Urinary bladder (tissue), 4 donors: ENCODE data around the gene SLC24A4. TPM values are rescaled to one million over a fixed set of nuclear protein-coding genes. Genes with fewer than 3 reads are reported as not detected.

Experiments used
- DNase-seq: peaks from one replicate; pipeline ENCODE4 v3.0.0-alpha.2; 2015; ENCODE audit errors: extremely low spot score
- H3K27ac ChIP-seq: one replicate; pipeline ENCODE4 v1.5.1; 2013; ENCODE audit warnings: low read depth, mild to moderate bottlenecking, moderate library complexity
- H3K36me3 ChIP-seq: one replicate; pipeline ENCODE4 v1.6.1; 2013; ENCODE audit warnings: mild to moderate bottlenecking, moderate library complexity; ENCODE audit not compliant: insufficient read depth
- H3K4me1 ChIP-seq: one replicate; pipeline ENCODE4 v1.6.1; 2013; ENCODE audit warnings: mild to moderate bottlenecking, moderate library complexity; ENCODE audit not compliant: insufficient read depth
- H3K4me3 ChIP-seq: one replicate; pipeline ENCODE4 v1.5.1; 2013; ENCODE audit warnings: low read depth, low read length
- WGBS: extraction: QIAGEN DNeasy Blood & Tissue Kit; methylation state at CpG from one replicate; pipeline ENCODE4 v1.1.7; 2013; 5-methylcytosine and 5-hydroxymethylcytosine counted together
- polyA plus RNA-seq: library from polyadenylated mRNA; stranded (reverse); fragments of 200-250 nt; gene quantifications from one replicate; pipeline ENCODE4 v1.2.3, GENCODE V29; 2013
- total RNA-seq: library from RNA; depleted of rRNA; stranded (reverse); fragments of >200 nt; gene quantifications from one replicate; pipeline ENCODE4 v1.2.3, GENCODE V29; 2014
- donor health status: healthy with polysubstance abuse.
- donor health status: healthy.

The SLC24A4 gene
- total and polyA plus RNA-seq, 2 donors: 0.18 to 0.85 TPM

GRCh38 chr14:92435154-92435553 is 112.2 kb downstream of the SLC24A4 start:
- DNase-seq: no peak
- H3K36me3 ChIP-seq: no peaks in the 10 kb centered on the region
- H3K4me1 ChIP-seq: no peaks in the 10 kb centered on the region
- H3K27ac ChIP-seq: no peak overlapping the region
- H3K4me3 ChIP-seq: no peak overlapping the region

DNA sequence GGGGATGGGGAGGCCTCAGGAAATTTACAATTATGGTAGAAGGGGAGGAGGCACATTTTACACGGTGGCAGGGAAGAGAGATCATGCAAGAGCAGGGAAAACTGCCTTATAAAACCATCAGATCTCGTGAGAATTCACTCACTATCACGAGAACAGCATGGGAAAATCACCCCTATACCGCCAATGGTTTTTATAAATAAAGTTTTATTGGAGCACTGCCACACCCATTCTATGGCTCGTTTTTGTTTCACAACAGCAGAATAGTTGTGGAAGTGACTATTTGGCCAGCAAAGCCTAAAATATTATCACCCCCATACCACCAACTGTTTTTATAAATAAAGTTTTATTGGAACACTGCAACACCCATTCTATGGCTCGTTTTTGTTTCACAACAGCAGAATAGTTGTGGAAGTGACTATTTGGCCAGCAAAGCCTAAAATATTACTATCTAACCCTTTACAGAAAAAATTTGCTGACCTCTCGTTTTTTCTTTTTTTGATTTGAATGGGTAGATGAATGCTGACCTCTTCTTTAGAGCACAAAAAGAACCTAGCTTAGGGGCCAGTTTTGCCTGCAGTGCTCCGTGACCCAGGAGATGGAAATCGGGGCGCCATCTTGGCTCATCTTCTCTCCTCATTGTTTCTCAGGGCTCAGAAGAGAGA is 113.3 kb downstream of the SLC24A4 start:
- Histone ChIP-seq H3K36me3 (no peaks in the 10 kb centered on the region), H3K4me1 (no peaks in the 10 kb centered on the region), H3K27ac (no peak overlapping the region), H3K4me3 (no peak overlapping the region)
- 81% methylated on average over 10 of the region's 10 CpGs for WGBS
- no peak for DNase-seq

GRCh38 chr14:92437309-92437708 is 114.3 kb downstream of the SLC24A4 start:
- H3K36me3 ChIP-seq: no peaks in the 10 kb centered on the region
- no peak overlapping the region for H3K27ac ChIP-seq
- DNase-seq: no peak
- no peaks in the 10 kb centered on the region for H3K4me1 ChIP-seq
- 60% methylated on average over 5 of the region's 5 CpGs for WGBS
- no peak overlapping the region for H3K4me3 ChIP-seq

GRCh38 chr14:92437729-92438285 is 114.8 kb downstream of the SLC24A4 start:
- no peak for DNase-seq
- 67% methylated on average over 12 of the region's 12 CpGs for WGBS
- Histone ChIP-seq H3K36me3 (no peaks in the 10 kb centered on the region), H3K4me3 (no peak overlapping the region), H3K4me1 (no peaks in the 10 kb centered on the region), H3K27ac (no peak overlapping the region)

DNA sequence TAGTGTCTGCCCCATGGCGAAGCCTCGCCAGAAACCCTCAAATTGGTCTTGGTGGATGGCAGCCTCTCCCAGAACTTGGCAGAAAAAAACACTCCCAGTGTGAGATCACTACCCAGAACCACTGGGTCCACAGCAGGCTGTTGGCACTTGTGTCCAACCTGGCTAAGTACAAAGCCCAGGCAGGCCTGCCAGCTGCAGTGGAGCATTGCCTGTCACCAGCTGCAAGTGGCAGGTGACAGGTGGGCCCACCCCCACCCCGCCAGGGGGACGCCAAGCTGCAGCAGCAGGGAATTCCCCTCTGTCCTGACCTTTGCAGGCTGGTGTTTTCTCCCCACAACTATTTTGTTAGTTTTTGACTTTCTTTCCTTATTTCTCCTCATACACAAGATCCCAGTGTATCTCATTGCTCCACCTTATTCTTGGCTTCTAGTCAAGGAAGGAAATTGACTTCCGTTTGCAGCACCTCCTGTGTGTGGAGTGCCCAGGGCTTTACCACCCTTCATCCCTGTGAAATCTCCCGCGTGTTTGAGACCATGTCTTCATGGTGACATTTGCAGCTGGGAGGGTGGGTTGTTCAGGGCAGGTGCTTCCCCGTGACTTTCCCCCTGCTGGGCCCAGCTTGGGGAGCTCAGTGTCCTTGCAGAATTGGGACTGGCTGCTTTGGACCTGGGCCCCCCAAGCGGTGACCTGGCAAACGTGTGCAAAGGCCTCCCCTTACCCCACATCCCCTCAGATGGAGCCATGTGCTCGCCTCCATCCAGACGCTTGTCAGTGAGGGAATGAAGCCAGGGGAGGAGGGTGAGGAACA is 116.8 kb downstream of the SLC24A4 start:
- Histone ChIP-seq H3K4me3 (no peak overlapping the region), H3K36me3 (no peaks in the 10 kb centered on the region), H3K4me1 (no peaks in the 10 kb centered on the region), H3K27ac (no peak overlapping the region)
- no peak for DNase-seq
- 75% methylated on average over 12 of the region's 12 CpGs for WGBS

DNA sequence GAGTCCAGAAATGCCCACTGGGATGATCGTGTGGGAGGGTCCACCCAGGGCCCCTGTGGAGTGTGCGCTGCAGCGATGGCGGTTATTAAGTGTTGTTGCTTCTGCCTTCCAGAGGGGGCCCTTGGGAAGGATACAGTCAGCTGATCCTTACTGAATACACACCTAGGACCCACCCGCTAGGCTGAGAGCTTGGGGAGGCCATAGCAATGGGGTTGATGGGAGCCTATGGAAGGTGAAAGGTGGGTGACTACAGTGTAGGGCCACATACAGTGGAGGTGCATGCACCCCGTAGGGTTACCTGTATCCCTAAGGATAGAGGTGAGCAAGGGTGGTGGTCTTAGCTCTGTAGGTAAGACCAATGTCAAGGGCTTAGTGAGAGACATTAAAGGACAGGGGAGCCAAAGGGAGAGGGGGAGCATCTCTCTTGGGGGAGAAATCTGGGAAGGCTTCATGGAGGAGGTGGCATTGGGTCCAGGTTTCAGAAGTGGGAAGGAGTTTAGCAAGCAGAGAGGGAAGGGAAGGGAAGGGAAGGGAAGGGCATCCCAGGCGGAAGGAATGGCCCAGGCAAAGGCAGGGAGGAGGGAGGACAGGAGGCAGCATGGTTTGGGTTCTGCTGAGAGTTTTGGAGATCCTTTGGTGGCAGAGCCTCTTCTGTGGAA is 117.5 kb downstream of the SLC24A4 start:
- Histone ChIP-seq H3K4me1 (no peaks in the 10 kb centered on the region), H3K36me3 (no peaks in the 10 kb centered on the region), H3K4me3 (no peak overlapping the region), H3K27ac (no peak overlapping the region)
- DNase-seq: no peak
- WGBS: 89% methylated on average over 7 of the region's 7 CpGs

GRCh38 chr14:92441751-92442504 is 119.0 kb downstream of the SLC24A4 start:
- Histone ChIP-seq H3K4me3 (no peak overlapping the region), H3K36me3 (no peaks in the 10 kb centered on the region), H3K4me1 (no peaks in the 10 kb centered on the region), H3K27ac (no peak overlapping the region)
- WGBS: 90% methylated on average over 10 of the region's 10 CpGs
- DNase-seq: no peak

GRCh38 chr14:92443167-92443566 is 120.2 kb downstream of the SLC24A4 start:
- 88% methylated on average over 14 of the region's 14 CpGs for WGBS
- DNase-seq: no peak
- H3K4me3 ChIP-seq: no peak overlapping the region
- no peak overlapping the region for H3K27ac ChIP-seq
- no peaks in the 10 kb centered on the region for H3K36me3 ChIP-seq
- H3K4me1 ChIP-seq: no peaks in the 10 kb centered on the region

DNA sequence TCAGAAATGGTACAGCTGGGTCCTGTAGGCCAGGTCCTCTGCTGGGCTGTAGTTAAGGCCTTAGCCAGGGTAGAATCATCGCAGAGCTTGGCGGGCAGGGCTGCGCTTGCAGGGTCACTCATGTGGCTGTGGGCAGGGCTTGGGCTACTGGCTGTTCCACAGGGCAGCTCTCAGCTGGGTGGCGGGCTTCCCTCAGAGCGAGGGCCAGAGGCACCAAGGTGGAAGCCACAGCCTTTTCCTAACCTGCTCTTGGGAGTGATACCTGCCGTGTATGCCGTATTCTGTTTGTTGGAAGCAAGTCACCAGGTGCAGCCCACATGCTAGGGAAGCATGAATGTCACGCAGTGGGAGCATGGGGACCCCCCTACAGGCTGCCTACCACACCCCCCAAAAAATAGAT is 120.8 kb downstream of the SLC24A4 start:
- DNase-seq: no peak
- Histone ChIP-seq H3K36me3 (no peaks in the 10 kb centered on the region), H3K4me3 (no peak overlapping the region), H3K4me1 (no peaks in the 10 kb centered on the region), H3K27ac (no peak overlapping the region)
- 93% methylated on average over 8 of the region's 8 CpGs for WGBS

DNA sequence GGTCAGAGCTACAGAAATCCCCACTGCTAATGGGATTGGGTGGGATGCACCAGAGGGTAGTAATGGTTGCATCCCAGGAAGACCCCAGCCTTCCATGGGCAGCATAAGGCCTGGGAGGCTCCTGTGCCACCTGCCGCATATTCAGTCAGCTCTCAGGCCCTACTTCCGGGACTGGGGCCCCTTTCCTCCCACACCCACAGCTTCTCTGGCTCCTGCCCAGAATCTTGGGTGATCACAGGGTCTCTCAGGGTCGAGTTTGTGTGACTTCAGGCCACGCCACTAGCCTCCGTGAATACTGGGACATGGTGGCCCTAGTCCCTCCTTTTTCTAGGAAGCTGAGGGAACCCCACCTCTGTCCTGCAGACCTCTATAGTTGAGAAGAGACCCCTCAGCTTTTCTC is 123.8 kb downstream of the SLC24A4 start:
- Histone ChIP-seq H3K4me1 (no peaks in the 10 kb centered on the region), H3K36me3 (no peaks in the 10 kb centered on the region), H3K4me3 (no peak overlapping the region), H3K27ac (no peak overlapping the region)
- no peak for DNase-seq
- 88% methylated on average over 5 of the region's 5 CpGs for whole genome bisulfite sequencing

DNA sequence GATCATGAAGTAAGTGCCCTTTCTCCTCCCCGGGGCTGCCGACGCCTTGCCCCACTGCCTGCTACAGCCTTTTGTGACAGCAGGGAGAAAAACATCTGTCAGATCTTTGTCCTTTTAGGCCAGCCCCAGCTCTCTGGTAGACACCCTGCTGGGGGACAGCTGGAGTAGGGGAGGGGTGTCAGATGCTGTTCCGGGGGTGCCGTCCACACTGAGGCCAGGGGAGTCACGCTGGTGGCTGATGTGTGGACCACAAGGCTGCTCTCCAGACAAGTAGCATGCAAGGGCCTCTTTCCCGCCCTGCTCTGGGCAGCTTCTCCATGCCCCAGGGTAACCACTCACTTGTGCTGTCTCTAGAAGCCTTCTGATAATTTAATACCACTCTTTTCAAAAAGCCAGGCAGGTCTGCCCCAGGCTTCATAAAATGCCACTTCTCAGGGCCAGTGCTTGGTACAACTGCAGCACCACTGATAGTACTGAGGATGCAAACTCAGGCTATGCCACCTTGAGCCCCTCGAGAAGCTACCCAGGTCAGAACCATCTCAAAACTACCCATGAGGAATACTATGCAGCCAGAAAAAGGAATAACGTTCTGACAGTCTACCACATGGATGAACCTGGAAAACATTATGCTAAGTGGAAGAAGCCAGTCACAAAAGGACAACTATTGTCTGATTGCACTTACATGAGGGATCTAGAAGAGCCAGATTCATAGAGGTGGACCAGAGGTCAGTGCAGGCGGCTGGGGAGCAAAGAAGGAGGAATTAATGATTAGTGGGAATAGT is 124.6 kb downstream of the SLC24A4 start:
- DNase-seq: no peak
- 93% methylated on average over 10 of the region's 10 CpGs for WGBS

DNA sequence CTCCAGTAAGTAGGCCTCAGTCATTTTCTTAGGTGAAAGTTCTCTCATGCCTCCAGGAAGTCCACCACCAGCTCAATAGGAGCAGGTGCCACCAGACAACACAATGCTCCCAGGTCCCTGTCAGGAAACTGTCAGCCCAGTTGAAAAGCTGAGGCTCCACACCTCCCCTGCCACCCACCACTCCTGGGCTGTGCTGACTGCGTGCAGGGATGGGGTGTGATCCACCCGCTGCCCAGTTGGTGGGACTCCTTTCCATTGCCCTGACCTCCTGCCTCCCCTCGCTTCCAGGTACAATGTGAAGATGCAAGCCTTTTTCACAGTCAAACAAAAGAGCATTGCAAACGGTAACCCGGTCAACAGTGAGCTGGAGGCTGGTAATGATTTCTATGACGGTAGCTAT is 125.8 kb downstream of the SLC24A4 start:
- no peak overlapping the region for H3K27ac ChIP-seq
- DNase-seq: no peak
- WGBS: 93% methylated on average over 6 of the region's 6 CpGs

More for the DNA sequence above, 124.6 kb downstream of the SLC24A4 start:
- no peaks in the 10 kb centered on the region for H3K4me1 ChIP-seq
- H3K36me3 ChIP-seq: no peaks in the 10 kb centered on the region
- H3K27ac ChIP-seq: no peak overlapping the region
- no peak overlapping the region for H3K4me3 ChIP-seq

More for the DNA sequence above, 125.8 kb downstream of the SLC24A4 start:
- Histone ChIP-seq H3K36me3 (no peaks in the 10 kb centered on the region), H3K4me1 (no peaks in the 10 kb centered on the region), H3K4me3 (no peak overlapping the region)
